H1 (cell line): ENCODE measurements around the gene C8B. TPM values are rescaled to one million over a fixed set of nuclear protein-coding genes. Genes with fewer than 3 reads are reported as not detected.

Source experiments
- CTCF ChIA-PET: fragments of 300-600 bp; sonication (Branson Sonifier 250); formaldehyde crosslinking; loops from one replicate; lab custom pipeline; 2021; ENCODE audit not compliant: partially characterized antibody; lab: Charles Lee
- POLR2A ChIA-PET: fragments of 300-600 bp; sonication (Branson Sonifier 250); formaldehyde crosslinking; loops from one replicate; lab custom pipeline; 2021; ENCODE audit warnings: inconsistent platforms; ENCODE audit not compliant: partially characterized antibody; lab: Charles Lee
- DNase-seq, 2 experiments: peaks; one replicate each; pipeline versions ENCODE4 v3.0.0 to v3.0.0-alpha.2; 2010 to 2022; ENCODE audit warnings: low spot score in 2 of 2, low read depth in 1 of 2, mixed read lengths in 1 of 2
- FAIRE-seq: peaks from 2 replicates; lab custom pipeline; 2011; peaks lifted over from hg19 to GRCh38; lab: Jason Lieb, UNC
- H2AFZ ChIP-seq: 2 replicates; pipeline ENCODE4 v1.8.1; 2012; ENCODE audit warnings: low read length, inconsistent platforms
- H2AK5ac ChIP-seq: 2 replicates; pipeline ENCODE4 v1.6.1; 2013; ENCODE audit warnings: low read depth, low read length
- H2BK120ac ChIP-seq: replicated peaks from 2 replicates; pipeline ENCODE3; 2013; ENCODE audit warnings: low read depth, low read length, inconsistent platforms
- H2BK12ac ChIP-seq: 2 replicates; pipeline ENCODE4 v1.6.1; 2013; ENCODE audit warnings: low read depth, low read length
- H2BK15ac ChIP-seq: 2 replicates; pipeline ENCODE4 v1.6.1; 2013; ENCODE audit warnings: low read length
- H2BK20ac ChIP-seq: 2 replicates; pipeline ENCODE4 v1.6.1; 2013; ENCODE audit warnings: low read length
- H2BK5ac ChIP-seq: 2 replicates; pipeline ENCODE4 v1.6.1; 2013; ENCODE audit warnings: low read depth, low read length
- H3K14ac ChIP-seq: 2 replicates; pipeline ENCODE4 v1.6.1; 2013; ENCODE audit warnings: inconsistent platforms; ENCODE audit not compliant: insufficient read length
- H3K18ac ChIP-seq: 2 replicates; pipeline ENCODE4 v1.6.1; 2013; ENCODE audit warnings: low read length; ENCODE audit errors: extremely low read depth
- H3K23ac ChIP-seq: 2 replicates; pipeline ENCODE4 v1.6.1; 2013; ENCODE audit warnings: inconsistent platforms; ENCODE audit not compliant: insufficient read length
- H3K23me2 ChIP-seq: 2 replicates; pipeline ENCODE4 v1.6.1; 2013; ENCODE audit warnings: low read depth, low read length
- H3K27ac ChIP-seq: 2 replicates; pipeline ENCODE4 v1.6.1; 2011; ENCODE audit warnings: low read depth, low read length, inconsistent platforms
- H3K27me3 ChIP-seq, 4 experiments: replicated peaks in 1 of 4; 1 replicate in 1 of 4; 2 replicates in 3 of 4; pipeline versions ENCODE4 v1.6.1 to v1.8.1; 2011 to 2013; ENCODE audit warnings: low read length in 3 of 4, mild to moderate bottlenecking in 3 of 4, inconsistent platforms in 2 of 4, mixed read lengths in 2 of 4, moderate library complexity in 1 of 4; ENCODE audit not compliant: control insufficient read depth in 3 of 4, insufficient read depth in 3 of 4; ENCODE audit errors: extremely low read depth in 1 of 4
- H3K36me3 ChIP-seq, 4 experiments: 2 replicates each; pipeline versions ENCODE4 v1.6.1 to v1.8.1; 2011 to 2013; ENCODE audit warnings: mild to moderate bottlenecking in 4 of 4, low read length in 3 of 4, moderate library complexity in 2 of 4, control low read depth in 1 of 4, inconsistent platforms in 1 of 4; ENCODE audit not compliant: insufficient read depth in 4 of 4, control insufficient read depth in 2 of 4
- H3K4ac ChIP-seq: replicated peaks from 2 replicates; pipeline ENCODE3; 2013; ENCODE audit warnings: low read length, low read depth, mixed read lengths, inconsistent platforms; ENCODE audit not compliant: insufficient read length
- H3K4me1 ChIP-seq, 4 experiments: replicated peaks in 1 of 4; 1 replicate in 1 of 4; 2 replicates in 3 of 4; pipeline versions ENCODE4 v1.6.1 to v1.8.1; 2011 to 2013; ENCODE audit warnings: low read length in 3 of 4, inconsistent platforms in 2 of 4, mixed read lengths in 1 of 4; ENCODE audit not compliant: insufficient read depth in 4 of 4, control insufficient read depth in 3 of 4
- H3K4me2 ChIP-seq, 2 experiments: 2 replicates each; pipeline versions ENCODE4 v1.6.1 to v1.8.1; 2011 to 2013; ENCODE audit warnings: low read depth in 2 of 2, low read length in 2 of 2, control low read depth in 1 of 2, inconsistent platforms in 1 of 2, mild to moderate bottlenecking in 1 of 2; ENCODE audit not compliant: insufficient read depth in 1 of 2
- H3K4me3 ChIP-seq, 4 experiments: fragments of 200-600, 300-600 bp in 1 of 4; sonication (generic), shearing (Covaris generic), sonication (Bioruptor Twin) in 1 of 4; 2 replicates each; pipeline versions ENCODE4 v1.5.1 to v1.8.1; 2011 to 2016; ENCODE audit warnings: low read length in 4 of 4, low read depth in 3 of 4, control low read depth in 2 of 4, inconsistent platforms in 2 of 4, mild to moderate bottlenecking in 2 of 4, mixed read lengths in 1 of 4, moderate library complexity in 1 of 4; ENCODE audit not compliant: insufficient read depth in 2 of 4; ENCODE audit errors: extremely low read depth in 1 of 4
- H3K56ac ChIP-seq: replicated peaks from 2 replicates; pipeline ENCODE3; 2013; ENCODE audit warnings: low read depth, mild to moderate bottlenecking, mixed read lengths, low read length, inconsistent platforms; ENCODE audit not compliant: insufficient read length
- H3K79me1 ChIP-seq: 2 replicates; pipeline ENCODE4 v1.6.1; 2013; ENCODE audit warnings: low read depth, low read length, control low read depth
- H3K79me2 ChIP-seq, 2 experiments: 2 replicates each; pipeline versions ENCODE4 v1.6.1 to v1.8.1; 2012 to 2013; ENCODE audit warnings: low read length in 2 of 2, mild to moderate bottlenecking in 2 of 2, inconsistent platforms in 1 of 2; ENCODE audit not compliant: insufficient read depth in 2 of 2, control insufficient read depth in 1 of 2
- H3K9ac ChIP-seq, 4 experiments: replicated peaks in 1 of 4; 1 replicate in 1 of 4; 2 replicates in 3 of 4; pipeline versions ENCODE4 v1.6.1 to v1.8.1; 2011 to 2013; ENCODE audit warnings: low read depth in 3 of 4, low read length in 3 of 4, control low read depth in 2 of 4, mild to moderate bottlenecking in 2 of 4, moderate library complexity in 2 of 4, inconsistent platforms in 1 of 4; ENCODE audit errors: extremely low read depth in 1 of 4
- H3K9me3 ChIP-seq, 2 experiments: 2 replicates each; pipeline versions ENCODE4 v1.6.1 to v1.8.1; 2012 to 2013; ENCODE audit warnings: mild to moderate bottlenecking in 2 of 2, moderate library complexity in 2 of 2, control low read depth in 1 of 2, inconsistent platforms in 1 of 2, low read depth in 1 of 2, low read length in 1 of 2, mixed read lengths in 1 of 2; ENCODE audit not compliant: insufficient read depth in 2 of 2
- H4K20me1 ChIP-seq, 2 experiments: replicated peaks in 1 of 2; 2 replicates each; pipeline versions ENCODE3 to v1.8.1; 2011 to 2013; ENCODE audit warnings: inconsistent platforms in 2 of 2, low read length in 2 of 2, mild to moderate bottlenecking in 1 of 2; ENCODE audit not compliant: insufficient read depth in 2 of 2, control insufficient read depth in 1 of 2
- H4K5ac ChIP-seq: 2 replicates; pipeline ENCODE4 v1.6.1; 2013; ENCODE audit warnings: low read length, low read depth, mixed read lengths, inconsistent platforms; ENCODE audit not compliant: insufficient read length
- H4K8ac ChIP-seq: 2 replicates; pipeline ENCODE4 v1.8.0; 2013; ENCODE audit warnings: mild to moderate bottlenecking, moderate library complexity, low read length, inconsistent platforms; ENCODE audit not compliant: insufficient read depth; ENCODE audit errors: extremely low read depth
- H4K91ac ChIP-seq: replicated peaks from 2 replicates; pipeline ENCODE3; 2013; ENCODE audit warnings: low read length, mixed read lengths, inconsistent platforms; ENCODE audit not compliant: insufficient read length
- CBX5 ChIP-seq: fragments of 300-800, 300-1000 bp; sonication (generic); IDR thresholded peaks from 2 replicates; pipeline ENCODE4 v1.7.1; 2016; ENCODE audit warnings: antibody characterized with exemption, low read length, low read depth
- CHD1 ChIP-seq: IDR thresholded peaks from 2 replicates; pipeline ENCODE4 v1.6.1; 2012; ENCODE audit warnings: low read depth, low read length, improper control_type of control experiment
- CTBP2 ChIP-seq: IDR thresholded peaks from 2 replicates; pipeline ENCODE4 v1.7.0; 2011; ENCODE audit warnings: borderline replicate concordance, mild to moderate bottlenecking, moderate library complexity, mixed read lengths, low read length; ENCODE audit not compliant: insufficient read depth, insufficient read length
- EP300 ChIP-seq, 2 experiments: IDR thresholded peaks; 1 replicate in 1 of 2; 2 replicates in 1 of 2; pipeline ENCODE4 v1.6.1; 2011 to 2012; ENCODE audit warnings: low read depth in 2 of 2, low read length in 2 of 2, mild to moderate bottlenecking in 2 of 2, borderline replicate concordance in 1 of 2, inconsistent platforms in 1 of 2, moderate library complexity in 1 of 2
- GABPA ChIP-seq: IDR thresholded peaks from 2 replicates; pipeline ENCODE4 v1.6.1; 2011; ENCODE audit warnings: mild to moderate bottlenecking, low read length, moderate library complexity, borderline replicate concordance; ENCODE audit not compliant: insufficient read depth
- JUN ChIP-seq: IDR thresholded peaks from 2 replicates; pipeline ENCODE4 v1.6.1; 2011; ENCODE audit warnings: low read depth, mild to moderate bottlenecking, improper control_type of control experiment, low read length
- MAFK ChIP-seq: IDR thresholded peaks from 2 replicates; pipeline ENCODE4 v1.6.1; 2012; ENCODE audit warnings: low read depth, mild to moderate bottlenecking, improper control_type of control experiment, low read length
- NRF1 ChIP-seq: IDR thresholded peaks from 2 replicates; pipeline ENCODE4 v1.6.1; 2011; ENCODE audit warnings: mild to moderate bottlenecking, low read depth, low read length, improper control_type of control experiment
- RBBP5 ChIP-seq: IDR thresholded peaks from 2 replicates; pipeline ENCODE4 v1.7.1; 2012; ENCODE audit warnings: low read depth, mild to moderate bottlenecking, inconsistent platforms, low read length, moderate library complexity, borderline replicate concordance
- RXRA ChIP-seq: IDR thresholded peaks from 2 replicates; pipeline ENCODE4 v1.6.1; 2011; ENCODE audit warnings: low read depth, mild to moderate bottlenecking, low read length, moderate library complexity; ENCODE audit not compliant: insufficient read depth
- SAP30 ChIP-seq: fragments of 300-600 bp; sonication (generic); IDR thresholded peaks from 2 replicates; pipeline ENCODE4 v1.7.1; 2012; ENCODE audit warnings: low read length, moderate library complexity, mild to moderate bottlenecking, inconsistent platforms; ENCODE audit not compliant: insufficient read depth, insufficient replicate concordance
- SRF ChIP-seq: IDR thresholded peaks from 2 replicates; pipeline ENCODE4 v1.6.1; 2011; ENCODE audit warnings: mild to moderate bottlenecking, low read depth, low read length, moderate library complexity
- TAF1 ChIP-seq: IDR thresholded peaks from 2 replicates; pipeline ENCODE4 v1.6.1; 2011; ENCODE audit warnings: mild to moderate bottlenecking, low read depth, low read length
- TAF7 ChIP-seq: optimal IDR thresholded peaks from 2 replicates; pipeline ENCODE3; 2011; ENCODE audit warnings: low read depth, mild to moderate bottlenecking, inconsistent platforms, low read length, moderate library complexity, borderline replicate concordance
- WGBS, 2 experiments: shearing (Covaris generic) in 1 of 2; methylation state at CpG; one replicate each; pipeline versions ENCODE4 v1.1.6 to v1.1.7; 2013 to 2015; ENCODE audit warnings: low lambda C conversion rate in 2 of 2, mixed read lengths in 2 of 2, inconsistent platforms in 1 of 2, low coverage in 1 of 2, missing lambda C conversion rate in 1 of 2; ENCODE audit not compliant: insufficient replicate concordance in 2 of 2, insufficient coverage in 1 of 2, insufficient read length in 1 of 2; ENCODE audit errors: extremely low coverage in 1 of 2, missing lambda C conversion rate in 1 of 2; 5-methylcytosine and 5-hydroxymethylcytosine counted together
- polyA plus RNA-seq, 7 experiments: library from polyadenylated mRNA; depleted of rRNA in 3 of 7; stranded (reverse) in 5 of 7; unstranded in 2 of 7; fragments of >200 nt in 5 of 7; fragments of 200-250 nt in 2 of 7; gene quantifications; 1 replicate in 5 of 7; 2 replicates in 1 of 7; 4 replicates in 1 of 7; pipeline versions ENCODE4 v1.2.1 to v1.2.3, GENCODE V29; 2011 to 2013; ENCODE audit warnings: missing spikeins in 2 of 7, mixed read lengths in 2 of 7
- total RNA-seq: library from RNA; stranded (reverse); fragmentation: NEBNext Ultra II Directional; extraction: Animal tissue kit (Norgen Biotek cat#: 25700); gene quantifications from 2 replicates; pipeline ENCODE4 v1.2.1, GENCODE V29; 2021

Gene C8B
- total and polyA plus RNA-seq, 2 of the 8 experiments (the other 6 are each of a cell fraction or from before 2014, with no cell fraction given), result not detected

- Histone ChIP-seq H3K79me1 (no peaks in the 10 kb centered on the region), H2AFZ (no peak overlapping the region), H3K27me3 (no peaks in the 10 kb centered on the region), H4K5ac (no peak overlapping the region), H3K27ac (no peak overlapping the region), H4K20me1 (no peaks in the 10 kb centered on the region), H3K56ac (no peak overlapping the region), H2BK20ac (no peak overlapping the region), H4K8ac (no peak overlapping the region), H2AK5ac (no peak overlapping the region), H3K9me3 (no peaks in the 10 kb centered on the region), H3K9ac (no peak overlapping the region), H2BK12ac (no peak overlapping the region), H2BK120ac (no peak overlapping the region), H3K79me2 (no peaks in the 10 kb centered on the region), H2BK15ac (no peak overlapping the region), H2BK5ac (no peak overlapping the region), H3K36me3 (no peaks in the 10 kb centered on the region), H3K18ac (no peak overlapping the region), H3K4ac (no peak overlapping the region), H3K23ac (no peak overlapping the region), H4K91ac (no peak overlapping the region), H3K4me1 (no peaks in the 10 kb centered on the region), H3K23me2 (no peaks in the 10 kb centered on the region), H3K4me3 (no peak overlapping the region), H3K4me2 (no peak overlapping the region), H3K14ac (no peak overlapping the region)
- 88% methylated on average over 2 of the region's 2 CpGs; no CpG with 5 or more reads in 1 of the 2 experiments for WGBS, 2 experiments
- CTCF ChIA-PET, result interaction anchor here (1.5 to 5.2 kb wide), 2 partner anchors 11 to 125 kb away, joined by 5 to 30 read pairs; no protein-coding TSS in a partner anchor
- DNase-seq, result no peak
- POLR2A ChIA-PET, result no interaction called here
- FAIRE-seq, result no peak
- TF ChIP-seq CTBP2 (no peak), NRF1 (no peak), EP300 (IDR thresholded peaks at IDR 0.05; ENCODE audit: borderline replicate concordance in 1 of 2, low read depth in 2 of 2, low read length in 2 of 2) (no peak), RBBP5 (no peak), CBX5 (no peak), CHD1 (no peak), MAFK (no peak), SRF (no peak), GABPA (no peak), RXRA (no peak), TAF7 (no peak), TAF1 (no peak), SAP30 (no peak), JUN (no peak)
These were observed 7.3 kb downstream of the C8B start for GRCh38 chr1:56958526-56958925.
